IMR-90 (cell line): ENCODE results near the gene MPRIP. TPM values are rescaled to one million over a fixed set of nuclear protein-coding genes. Genes with fewer than 3 reads are reported as not detected.

Source experiments
- ATAC-seq: fragments of 200-7000 bp; cut with Tn5 transposase; 2 replicates; pipeline ENCODE4 v1.9.1; 2020; ENCODE audit warnings: low read depth, mild to moderate bottlenecking, moderate library complexity
- BruUV-seq: library from RNA; stranded (reverse); fragments of 400-500 nt; replicated peaks from 2 replicates; lab custom pipeline; 2021; lab: Mats Ljungman, UMichigan
- CTCF ChIA-PET: fragments of 300-600 bp; formaldehyde crosslinking; extraction: SDS; loops from one replicate; lab custom pipeline; 2021; ENCODE audit warnings: antibody characterized with exemption; lab: Yijun Ruan, JAX
- POLR2A ChIA-PET: fragments of 300-600 bp; sonication (Branson Sonifier 250); formaldehyde crosslinking; loops from one replicate; lab custom pipeline; 2022; ENCODE audit warnings: antibody characterized with exemption; ENCODE audit not compliant: unreplicated experiment; lab: Charles Lee
- DNase-seq: peaks from one replicate; pipeline ENCODE4 v3.0.0; 2013
- H2AFZ ChIP-seq: replicated peaks from 2 replicates; pipeline ENCODE3; 2013; ENCODE audit warnings: low read length, mild to moderate bottlenecking; ENCODE audit not compliant: poor library complexity
- H2AK5ac ChIP-seq: 2 replicates; pipeline ENCODE4 v1.6.1; 2013; ENCODE audit warnings: low read depth, low read length, inconsistent platforms
- H2AK9ac ChIP-seq: replicated peaks from 2 replicates; pipeline ENCODE3; 2013; ENCODE audit warnings: mild to moderate bottlenecking, low read depth, low read length, moderate library complexity; ENCODE audit not compliant: poor library complexity
- H2BK120ac ChIP-seq: 2 replicates; pipeline ENCODE4 v1.6.1; 2013; ENCODE audit warnings: low read depth, low read length, inconsistent platforms
- H2BK15ac ChIP-seq: 3 replicates; pipeline ENCODE4 v1.6.1; 2013; ENCODE audit warnings: low read depth, low read length, inconsistent platforms
- H2BK20ac ChIP-seq: 2 replicates; pipeline ENCODE4 v1.6.1; 2013; ENCODE audit warnings: low read depth, mild to moderate bottlenecking, inconsistent platforms, low read length, moderate library complexity
- H2BK5ac ChIP-seq: 2 replicates; pipeline ENCODE4 v1.6.1; 2013; ENCODE audit warnings: mild to moderate bottlenecking, low read depth, low read length, inconsistent platforms; ENCODE audit not compliant: poor library complexity, severe bottlenecking
- H3K14ac ChIP-seq: replicated peaks from 2 replicates; pipeline ENCODE4 v1.6.1; 2013; ENCODE audit warnings: low read depth, low read length, inconsistent platforms
- H3K18ac ChIP-seq: 2 replicates; pipeline ENCODE4 v1.6.1; 2013; ENCODE audit warnings: low read depth, low read length, control low read depth
- H3K23ac ChIP-seq: 2 replicates; pipeline ENCODE4 v1.6.1; 2013; ENCODE audit warnings: low read depth, low read length, inconsistent platforms
- H3K27ac ChIP-seq: 2 replicates; pipeline ENCODE4 v1.5.1; 2013; ENCODE audit warnings: mild to moderate bottlenecking, control low read depth, low read length; ENCODE audit not compliant: insufficient read depth
- H3K27me3 ChIP-seq: 2 replicates; pipeline ENCODE4 v1.6.1; 2013; ENCODE audit warnings: low read length; ENCODE audit not compliant: control insufficient read depth, insufficient read depth
- H3K36me3 ChIP-seq: 2 replicates; pipeline ENCODE4 v1.6.1; 2013; ENCODE audit warnings: low read length, mixed read lengths; ENCODE audit not compliant: control insufficient read depth, insufficient read depth
- H3K4ac ChIP-seq: 2 replicates; pipeline ENCODE4 v1.6.1; 2013; ENCODE audit warnings: low read depth, low read length, inconsistent platforms
- H3K4me1 ChIP-seq: 2 replicates; pipeline ENCODE4 v1.6.1; 2013; ENCODE audit warnings: low read length, mixed read lengths; ENCODE audit not compliant: control insufficient read depth, insufficient read depth
- H3K4me2 ChIP-seq: 2 replicates; pipeline ENCODE4 v1.6.1; 2013; ENCODE audit warnings: low read depth, mild to moderate bottlenecking, control low read depth, low read length, moderate library complexity
- H3K4me3 ChIP-seq: 2 replicates; pipeline ENCODE4 v1.5.1; 2013; ENCODE audit warnings: low read depth, mild to moderate bottlenecking, control low read depth, low read length, moderate library complexity; ENCODE audit not compliant: insufficient read depth
- H3K56ac ChIP-seq: 2 replicates; pipeline ENCODE4 v1.6.1; 2013; ENCODE audit warnings: low read length, inconsistent platforms; ENCODE audit not compliant: insufficient read depth; ENCODE audit errors: extremely low read depth
- H3K79me1 ChIP-seq, 2 experiments: 2 replicates each; pipeline ENCODE4 v1.6.1; 2013; ENCODE audit warnings: low read length in 2 of 2, inconsistent platforms in 1 of 2, low read depth in 1 of 2
- H3K9ac ChIP-seq: 2 replicates; pipeline ENCODE4 v1.6.1; 2013; ENCODE audit warnings: low read depth, low read length, control low read depth
- H3K9me1 ChIP-seq: 2 replicates; pipeline ENCODE4 v1.6.1; 2013; ENCODE audit warnings: low read length, inconsistent platforms; ENCODE audit not compliant: insufficient read depth
- H3K9me3 ChIP-seq: 2 replicates; pipeline ENCODE4 v1.6.1; 2013; ENCODE audit warnings: low read length; ENCODE audit not compliant: control insufficient read depth, insufficient read depth
- H4K20me1 ChIP-seq: 2 replicates; pipeline ENCODE4 v1.6.1; 2013; ENCODE audit warnings: low read length, inconsistent platforms; ENCODE audit not compliant: insufficient read depth
- H4K5ac ChIP-seq: 2 replicates; pipeline ENCODE4 v1.6.1; 2013; ENCODE audit warnings: mild to moderate bottlenecking, low read depth, low read length, control low read depth
- H4K8ac ChIP-seq, 2 experiments: 2 replicates each; pipeline ENCODE4 v1.6.1; 2013; ENCODE audit warnings: low read depth in 2 of 2, low read length in 2 of 2, control low read depth in 1 of 2, inconsistent platforms in 1 of 2
- H4K91ac ChIP-seq: 2 replicates; pipeline ENCODE4 v1.6.1; 2013; ENCODE audit warnings: low read depth, low read length, inconsistent platforms; ENCODE audit not compliant: insufficient read depth
- CEBPB ChIP-seq: IDR thresholded peaks from 2 replicates; pipeline ENCODE4 v1.6.1; 2012; ENCODE audit warnings: low read depth, low read length, improper control_type of control experiment
- POLR2A ChIP-seq: IDR thresholded peaks from 2 replicates; pipeline ENCODE4 v1.6.1; 2012; ENCODE audit warnings: mild to moderate bottlenecking, low read depth, low read length
- RCOR1 ChIP-seq: IDR thresholded peaks from 2 replicates; pipeline ENCODE4 v1.6.1; 2012; ENCODE audit warnings: mild to moderate bottlenecking, low read length, improper control_type of control experiment; ENCODE audit not compliant: insufficient replicate concordance
- SMC3 ChIP-seq: fragments of 150-350 bp; IDR thresholded peaks from 2 replicates; pipeline ENCODE4 v1.6.1; 2016; ENCODE audit warnings: low read depth, mild to moderate bottlenecking, antibody characterized with exemption, low read length, moderate library complexity
- WGBS, 2 experiments: methylation state at CpG; one replicate each; pipeline versions ENCODE4 v1.1.5 to v1.1.7; 2013; ENCODE audit warnings: missing lambda C conversion rate in 2 of 2; ENCODE audit not compliant: insufficient read length in 1 of 2; ENCODE audit errors: extremely low coverage in 2 of 2; 5-methylcytosine and 5-hydroxymethylcytosine counted together
- dilution Hi-C: fragments of 300-500 bp; cut with HindIII; formaldehyde crosslinking; loops from one replicate; pipeline ENCODE4 v1.14.3; 2018; ENCODE audit warnings: low sequenced_read_pairs; ENCODE audit not compliant: unreplicated experiment
- in situ Hi-C: fragments of 300-500 bp; cut with MboI; formaldehyde crosslinking; loops from 3 replicates; pipeline ENCODE4 v1.14.3; 2019; ENCODE audit warnings: low sequenced_read_pairs, inconsistent platforms, mixed read lengths
- intact Hi-C: fragments of 100-400 bp; cut with micrococcal nuclease; formaldehyde crosslinking; loops from 2 replicates; pipeline ENCODE4 v1.10.0; 2022
- polyA plus RNA-seq, 3 experiments: library from polyadenylated mRNA; depleted of rRNA; stranded (reverse); fragments of >200 nt; gene quantifications; 2 replicates each; pipeline ENCODE4 v1.2.3, GENCODE V29; 2012; ENCODE audit warnings: low replicate concordance in 1 of 3
- total RNA-seq: library from RNA; depleted of rRNA; stranded (reverse); fragments of >200 nt; gene quantifications from 2 replicates; pipeline ENCODE4 v1.2.3, GENCODE V29; 2012

The MPRIP gene
- total and polyA plus RNA-seq, 2 of the 4 experiments (the other 2 are of a cell fraction) = 111 to 149 TPM

DNA sequence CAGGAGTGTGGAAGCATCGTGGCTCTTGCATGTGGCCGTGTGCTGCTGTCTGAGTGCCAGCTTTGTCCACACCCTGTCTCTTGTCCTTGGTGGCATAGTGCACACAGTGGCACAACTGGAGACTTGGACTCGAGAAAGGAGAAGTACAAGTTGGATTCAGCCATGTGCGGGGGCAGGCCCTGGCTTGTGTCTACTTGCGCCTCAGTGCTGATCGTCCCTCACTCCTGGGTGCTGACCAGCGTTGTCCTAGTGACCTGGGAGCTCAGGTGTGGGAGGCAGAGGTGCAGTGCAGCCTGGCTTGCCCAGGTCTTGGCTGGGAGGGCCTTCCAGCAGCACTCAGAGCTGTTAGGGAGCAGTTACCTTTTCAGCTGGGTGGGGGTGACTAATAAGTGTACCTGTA, 20.6 kb downstream of the MPRIP start (continued):
- no peak for TF ChIP-seq SMC3

GRCh38 chr17:17063546-17064122, 21.4 kb downstream of the MPRIP start:
- intact Hi-C loops = no loop called here
- CTCF ChIA-PET = no interaction called here

More at GRCh38 chr17:17063546-17064122, 21.4 kb downstream of the MPRIP start:
- DNase-seq (no peak), ATAC-seq (no peak)
- TF ChIP-seq CEBPB (peak; percentile 98), RCOR1 (no peak), POLR2A (no peak)
- H3K36me3 ChIP-seq = 0 out of 2 replicates have a peak, but pooled peaks cover 3% of the 10 kb centered on the region
- H3K79me1 ChIP-seq = peaks cover 15 to 73% of the 10 kb centered on the region in 2 experiments; a peak in 3 of 4 replicates
- no TSS peak for BruUV-seq
- no peak overlapping the region for H3K18ac ChIP-seq
- no peaks in the 10 kb centered on the region for H3K27me3 ChIP-seq
- H4K20me1 ChIP-seq = peaks cover 83% of the 10 kb centered on the region
- H3K9me1 ChIP-seq = peaks cover 49% of the 10 kb centered on the region
- H3K23ac ChIP-seq = no peak overlapping the region
- no peak overlapping the region for H3K4me3 ChIP-seq
- peak overlapping the region; percentile 3 for H2AFZ ChIP-seq
- H3K9ac ChIP-seq = no peak overlapping the region
- dilution Hi-C loops (no loop called here), in situ Hi-C loops (no loop called here)
- H2BK120ac ChIP-seq = no peak overlapping the region
- POLR2A ChIA-PET = no interaction called here
- H3K14ac ChIP-seq = no peak overlapping the region; the same call in 1 of the 2 replicates
- H2BK5ac ChIP-seq = no peak overlapping the region
- H4K5ac ChIP-seq = no peak overlapping the region
- H2AK5ac ChIP-seq = no peak overlapping the region
- 89% methylated on average over 3 of the region's 12 CpGs; no CpG with 5 or more reads in 1 of the 2 experiments for WGBS, 2 experiments
- no peaks in the 10 kb centered on the region for H3K9me3 ChIP-seq
- no peak overlapping the region for H2BK20ac ChIP-seq
- H3K4me1 ChIP-seq = peaks cover 9% of the 10 kb centered on the region
- H3K56ac ChIP-seq = no peak overlapping the region
- H2BK15ac ChIP-seq = no peak overlapping the region
- H2AK9ac ChIP-seq = no peak overlapping the region
- no peak overlapping the region for H3K4me2 ChIP-seq
- no peak overlapping the region for H4K91ac ChIP-seq
- no peak overlapping the region for H3K27ac ChIP-seq
- no peak overlapping the region for H4K8ac ChIP-seq
- no peak overlapping the region for H3K4ac ChIP-seq
